GM06990 (cell line): ENCODE data around the gene EDN1.

Experiments
- DNase-seq: peaks from one replicate; pipeline ENCODE4 v3.0.0-alpha.2; 2011; ENCODE audit not compliant: insufficient read length; ENCODE audit errors: extremely low read depth
- H3K27me3 ChIP-seq: replicated peaks from 2 replicates; pipeline ENCODE4 v1.6.0; 2011; ENCODE audit warnings: low read length; ENCODE audit not compliant: control insufficient read depth, insufficient read depth
- H3K36me3 ChIP-seq: 2 replicates; pipeline ENCODE4 v1.5.1; 2011; ENCODE audit warnings: low read length; ENCODE audit not compliant: control insufficient read depth, insufficient read depth
- H3K4me3 ChIP-seq: replicated peaks from 2 replicates; pipeline ENCODE4 v1.5.1; 2011; ENCODE audit warnings: low read depth, mild to moderate bottlenecking, control low read depth, low read length
- CTCF ChIP-seq: IDR thresholded peaks from 2 replicates; pipeline ENCODE4 v1.5.1; 2011; ENCODE audit warnings: low read length, control low read depth, mild to moderate bottlenecking, inconsistent platforms; ENCODE audit not compliant: insufficient read depth, poor library complexity, severe bottlenecking

Gene EDN1

GRCh38 chr6:12264671-12265070 is 25.5 kb upstream of the EDN1 start:
- Histone ChIP-seq H3K4me3 (no peak overlapping the region), H3K27me3 (no peaks in the 10 kb centered on the region), H3K36me3 (no peaks in the 10 kb centered on the region)
- TF ChIP-seq CTCF = no peak
- DNase-seq = no peak

GRCh38 chr6:12265296-12265695 is 24.9 kb upstream of the EDN1 start:
- no peaks in the 10 kb centered on the region for H3K27me3 ChIP-seq
- H3K36me3 ChIP-seq = no peaks in the 10 kb centered on the region
- no peak for DNase-seq
- TF ChIP-seq CTCF = no peak
- H3K4me3 ChIP-seq = no peak overlapping the region

- H3K27me3 ChIP-seq = no peaks in the 10 kb centered on the region
- DNase-seq = no peak
- no peak for TF ChIP-seq CTCF
- H3K36me3 ChIP-seq = no peaks in the 10 kb centered on the region
- no peak overlapping the region for H3K4me3 ChIP-seq
These were observed 24.4 kb upstream of the EDN1 start for GRCh38 chr6:12265791-12266190.

GRCh38 chr6:12266571-12266970 is 23.6 kb upstream of the EDN1 start:
- TF ChIP-seq CTCF = no peak
- H3K36me3 ChIP-seq = no peaks in the 10 kb centered on the region
- H3K27me3 ChIP-seq = no peaks in the 10 kb centered on the region
- no peak for DNase-seq
- H3K4me3 ChIP-seq = no peak overlapping the region

- no peaks in the 10 kb centered on the region for H3K27me3 ChIP-seq
- no peak for DNase-seq
- no peak for TF ChIP-seq CTCF
- H3K36me3 ChIP-seq = no peaks in the 10 kb centered on the region
- no peak overlapping the region for H3K4me3 ChIP-seq
These were observed 21.1 kb upstream of the EDN1 start for GRCh38 chr6:12269110-12269509.

GRCh38 chr6:12270551-12271230 is 19.5 kb upstream of the EDN1 start:
- Histone ChIP-seq H3K36me3 (no peaks in the 10 kb centered on the region), H3K4me3 (no peak overlapping the region), H3K27me3 (no peaks in the 10 kb centered on the region)
- TF ChIP-seq CTCF = no peak
- DNase-seq = no peak
